ENCODE data around the gene TLK1. TPM values are rescaled to one million over a fixed set of nuclear protein-coding genes. Genes with fewer than 3 reads are reported as not detected.

Gene TLK1
- polyA plus RNA-seq, 1 experiment = 28.3 TPM

DNA sequence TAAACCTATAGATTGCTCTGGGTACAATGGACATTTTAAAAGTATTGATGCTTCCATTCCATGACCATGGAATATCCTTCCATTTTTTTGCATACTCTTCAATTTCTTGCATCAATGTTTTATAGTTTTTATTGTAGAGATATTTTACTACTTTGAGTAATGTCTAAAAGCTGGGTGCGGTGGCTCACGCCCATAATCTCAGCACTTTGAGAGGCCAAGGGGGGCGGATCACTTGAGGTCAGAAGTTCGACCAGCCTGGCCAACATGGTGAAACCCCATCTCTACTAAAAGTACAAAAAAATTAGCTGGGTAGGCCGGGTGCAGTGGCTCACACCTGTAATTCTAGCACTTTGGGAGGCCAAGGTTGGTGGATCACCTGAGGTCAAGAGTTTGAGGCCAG, 88.5 kb downstream of the TLK1 start:
- POLR2A ChIA-PET = no interaction called here
- TF ChIP-seq, protein P1, sequence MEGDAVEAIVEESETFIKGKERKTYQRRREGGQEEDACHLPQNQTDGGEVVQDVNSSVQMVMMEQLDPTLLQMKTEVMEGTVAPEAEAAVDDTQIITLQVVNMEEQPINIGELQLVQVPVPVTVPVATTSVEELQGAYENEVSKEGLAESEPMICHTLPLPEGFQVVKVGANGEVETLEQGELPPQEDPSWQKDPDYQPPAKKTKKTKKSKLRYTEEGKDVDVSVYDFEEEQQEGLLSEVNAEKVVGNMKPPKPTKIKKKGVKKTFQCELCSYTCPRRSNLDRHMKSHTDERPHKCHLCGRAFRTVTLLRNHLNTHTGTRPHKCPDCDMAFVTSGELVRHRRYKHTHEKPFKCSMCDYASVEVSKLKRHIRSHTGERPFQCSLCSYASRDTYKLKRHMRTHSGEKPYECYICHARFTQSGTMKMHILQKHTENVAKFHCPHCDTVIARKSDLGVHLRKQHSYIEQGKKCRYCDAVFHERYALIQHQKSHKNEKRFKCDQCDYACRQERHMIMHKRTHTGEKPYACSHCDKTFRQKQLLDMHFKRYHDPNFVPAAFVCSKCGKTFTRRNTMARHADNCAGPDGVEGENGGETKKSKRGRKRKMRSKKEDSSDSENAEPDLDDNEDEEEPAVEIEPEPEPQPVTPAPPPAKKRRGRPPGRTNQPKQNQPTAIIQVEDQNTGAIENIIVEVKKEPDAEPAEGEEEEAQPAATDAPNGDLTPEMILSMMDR (IDR thresholded peaks at IDR 0.05; ENCODE audit: low read depth, low read length) = no peak
- H3K27ac ChIP-seq (ENCODE audit: low read depth, low read length) = no peak overlapping the region
- 0 out of 2 replicates have a peak, but pooled peaks cover 2% of the 10 kb centered on the region for H3K9me3 ChIP-seq (ENCODE audit: control insufficient read depth, insufficient read depth, low read length)
- no peak overlapping the region for H3K4me3 ChIP-seq (ENCODE audit: low read depth, low read length)
- H3K27me3 ChIP-seq (ENCODE audit: control insufficient read depth, insufficient read depth, low read length) = no peaks in the 10 kb centered on the region
- no peak for DNase-seq (ENCODE audit: low read depth, low spot score)
- CTCF ChIA-PET = interaction anchor here (0.7 kb wide), 1 partner anchor 15 kb away, joined by 3 read pairs; no protein-coding TSS in a partner anchor

DNA sequence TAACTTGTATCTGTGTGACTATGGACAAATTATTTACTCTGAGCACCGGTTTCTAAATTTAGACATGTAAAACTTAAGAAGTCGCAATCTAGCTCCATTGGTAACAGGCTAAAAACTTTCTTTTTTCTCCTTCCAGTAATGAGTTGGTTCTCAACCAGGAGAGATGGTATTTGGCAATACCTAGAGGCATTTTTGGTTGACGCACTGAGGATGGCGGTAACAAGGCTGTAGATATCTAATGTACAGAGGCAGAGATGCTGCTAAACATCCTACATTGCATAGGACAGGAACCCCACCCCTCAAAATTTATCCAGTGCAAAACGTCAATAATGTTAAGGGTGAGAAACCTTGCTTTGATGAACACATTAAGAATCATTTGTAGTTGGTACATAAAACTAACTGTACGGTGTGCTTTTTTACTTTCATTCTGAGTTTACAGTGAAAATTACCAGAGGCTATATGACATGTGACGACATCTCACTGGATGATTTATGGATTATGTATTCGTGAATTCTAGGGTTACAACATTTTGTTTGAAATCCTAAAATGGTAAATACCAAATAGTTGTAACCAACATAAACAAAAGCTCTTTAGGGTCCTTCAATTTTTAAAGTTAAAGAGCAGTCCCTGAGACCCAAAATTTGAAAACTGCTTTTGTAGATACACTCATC, 91.3 kb downstream of the TLK1 start:
- H3K9me3 ChIP-seq (ENCODE audit: control insufficient read depth, insufficient read depth, low read length) = 0 out of 2 replicates have a peak, but pooled peaks cover 2% of the 10 kb centered on the region
- no peaks in the 10 kb centered on the region for H3K27me3 ChIP-seq (ENCODE audit: control insufficient read depth, insufficient read depth, low read length)
- no peak for DNase-seq (ENCODE audit: low read depth, low spot score)
- ChIA-PET POLR2A (no interaction called here), CTCF (interaction anchor here (1.7 kb wide), 1 partner anchor 347 kb away, joined by 4 read pairs; no protein-coding TSS in a partner anchor)
- TF ChIP-seq, protein P1 (IDR thresholded peaks at IDR 0.05; ENCODE audit: low read depth, low read length) = no peak
- H3K4me3 ChIP-seq (ENCODE audit: low read depth, low read length) = no peak overlapping the region
- no peak overlapping the region for H3K27ac ChIP-seq (ENCODE audit: low read depth, low read length)

GRCh38 chr2:171066110-171066509, 94.6 kb downstream of the TLK1 start:
- DNase-seq (ENCODE audit: low read depth, low spot score) = no peak
- H3K27me3 ChIP-seq (ENCODE audit: control insufficient read depth, insufficient read depth, low read length) = no peaks in the 10 kb centered on the region
- POLR2A ChIA-PET = no interaction called here
- 0 out of 2 replicates have a peak, but pooled peaks cover 2% of the 10 kb centered on the region for H3K9me3 ChIP-seq (ENCODE audit: control insufficient read depth, insufficient read depth, low read length)
- no peak overlapping the region for H3K4me3 ChIP-seq (ENCODE audit: low read depth, low read length)
- CTCF ChIA-PET = no interaction called here
- no peak overlapping the region for H3K27ac ChIP-seq (ENCODE audit: low read depth, low read length)
- TF ChIP-seq, protein P1 (IDR thresholded peaks at IDR 0.05; ENCODE audit: low read depth, low read length) = no peak

DNA sequence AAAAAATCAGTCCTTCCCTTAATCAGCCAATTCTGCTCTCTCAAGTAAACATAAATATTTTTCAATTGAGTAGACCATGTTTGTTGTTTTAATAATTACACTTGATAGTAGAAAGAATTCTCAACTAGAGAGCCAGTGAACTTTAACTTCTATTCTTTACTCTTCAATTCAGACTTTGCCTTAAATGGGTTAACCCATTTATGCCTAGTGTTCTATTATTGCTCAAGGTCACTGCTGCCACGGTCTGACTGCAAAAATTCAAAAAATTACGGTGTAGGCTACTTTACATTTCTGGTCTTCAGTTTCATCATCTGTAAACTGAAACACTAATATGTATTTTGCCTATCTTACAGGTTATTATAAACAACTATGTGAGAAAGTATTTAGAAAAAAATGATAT, 103.1 kb downstream of the TLK1 start:
- DNase-seq (ENCODE audit: low read depth, low spot score) = no peak
- ChIA-PET CTCF (interaction anchor here (1.8 kb wide), 1 partner anchor 30 kb away, joined by 9 read pairs; no protein-coding TSS in a partner anchor), POLR2A (interaction anchor here (0.7 kb wide), 1 partner anchor 103 kb away, joined by 8 read pairs; no protein-coding TSS in a partner anchor)
- Histone ChIP-seq H3K27ac (ENCODE audit: low read depth, low read length) (no peak overlapping the region), H3K4me3 (ENCODE audit: low read depth, low read length) (no peak overlapping the region), H3K27me3 (ENCODE audit: control insufficient read depth, insufficient read depth, low read length) (no peaks in the 10 kb centered on the region), H3K9me3 (ENCODE audit: control insufficient read depth, insufficient read depth, low read length) (peaks cover 4% of the 10 kb centered on the region; the same call in 1 of the 2 replicates)
- TF ChIP-seq, protein P1 (IDR thresholded peaks at IDR 0.05; ENCODE audit: low read depth, low read length) = no peak

DNA sequence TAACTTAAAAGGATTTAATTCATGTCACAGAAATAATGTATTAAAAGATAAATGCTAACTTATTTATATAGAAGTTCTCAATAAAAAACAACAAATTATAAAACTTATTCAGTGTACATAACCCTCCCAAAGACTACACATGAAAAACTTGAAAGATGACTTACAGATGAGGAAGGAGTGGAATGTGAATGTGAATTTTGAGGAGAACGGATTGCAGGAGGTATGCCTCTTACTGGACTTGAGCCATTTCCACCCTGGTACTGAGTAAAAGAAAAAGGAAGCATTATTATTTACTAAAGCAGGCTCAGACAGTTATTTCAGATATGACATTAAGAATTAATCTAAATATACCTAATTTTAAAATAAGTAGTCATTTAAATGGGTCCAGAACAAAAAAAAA, 104.4 kb downstream of the TLK1 start:
- H3K9me3 ChIP-seq (ENCODE audit: control insufficient read depth, insufficient read depth, low read length) = peaks cover 4% of the 10 kb centered on the region; the same call in 1 of the 2 replicates
- TF ChIP-seq, protein P1 (IDR thresholded peaks at IDR 0.05; ENCODE audit: low read depth, low read length) = no peak
- DNase-seq (ENCODE audit: low read depth, low spot score) = peak; percentile 26
- no peaks in the 10 kb centered on the region for H3K27me3 ChIP-seq (ENCODE audit: control insufficient read depth, insufficient read depth, low read length)
- no peak overlapping the region for H3K27ac ChIP-seq (ENCODE audit: low read depth, low read length)
- ChIA-PET POLR2A (no interaction called here), CTCF (no interaction called here)
- H3K4me3 ChIP-seq (ENCODE audit: low read depth, low read length) = no peak overlapping the region

Data from AG04450 (cell line).